CD14-positive monocyte (primary cell): ENCODE measurements around the gene TRABD2A. TPM values are rescaled to one million over a fixed set of nuclear protein-coding genes. Genes with fewer than 3 reads are reported as not detected.

Experiments used
- DNase-seq, 3 donors: peaks; one replicate each; pipeline ENCODE4 v3.0.0-alpha.2; 2011 to 2022
- H2AFZ ChIP-seq: 2 replicates; pipeline ENCODE4 v1.6.0; 2012; ENCODE audit warnings: mild to moderate bottlenecking, low read depth, low read length, inconsistent platforms; ENCODE audit not compliant: insufficient read depth, poor library complexity, severe bottlenecking
- H3K27ac ChIP-seq, 2 donors: 1 replicate in 1 of 2; 2 replicates in 1 of 2; pipeline ENCODE4 v1.5.1; 2012 to 2013; ENCODE audit warnings: low read length in 2 of 2, control low read depth in 1 of 2, inconsistent platforms in 1 of 2, low read depth in 1 of 2, mild to moderate bottlenecking in 1 of 2
- H3K27me3 ChIP-seq, 2 donors: one replicate each; pipeline versions ENCODE4 v1.6.0 to v1.6.1; 2011 to 2013; ENCODE audit warnings: low read length in 2 of 2; ENCODE audit not compliant: control insufficient read depth in 2 of 2, insufficient read depth in 2 of 2
- H3K36me3 ChIP-seq, 2 donors: replicated peaks in 1 of 2; 1 replicate in 1 of 2; 2 replicates in 1 of 2; pipeline versions ENCODE4 v1.5.1 to v1.6.1; 2012 to 2013; ENCODE audit warnings: low read length in 2 of 2, control low read depth in 1 of 2, inconsistent platforms in 1 of 2, mild to moderate bottlenecking in 1 of 2; ENCODE audit not compliant: insufficient read depth in 2 of 2, control insufficient read depth in 1 of 2
- H3K4me1 ChIP-seq, 2 donors: 1 replicate in 1 of 2; 2 replicates in 1 of 2; pipeline versions ENCODE4 v1.5.1 to v1.6.1; 2012 to 2013; ENCODE audit warnings: low read length in 2 of 2, control low read depth in 1 of 2, inconsistent platforms in 1 of 2, mild to moderate bottlenecking in 1 of 2, moderate library complexity in 1 of 2; ENCODE audit not compliant: insufficient read depth in 2 of 2, control insufficient read depth in 1 of 2
- H3K4me2 ChIP-seq: replicated peaks from 2 replicates; pipeline ENCODE3; 2012; ENCODE audit warnings: low read length, moderate library complexity, mild to moderate bottlenecking; ENCODE audit not compliant: poor library complexity, severe bottlenecking; ENCODE audit errors: extremely low read depth
- H3K4me3 ChIP-seq, 3 experiments: fragments of 200-600 bp in 1 of 3; sonication (generic) in 1 of 3; replicated peaks in 1 of 3; 1 replicate in 2 of 3; 2 replicates in 1 of 3; pipeline ENCODE4 v1.5.1; 2011 to 2013; ENCODE audit warnings: low read length in 3 of 3, mild to moderate bottlenecking in 3 of 3, control low read depth in 2 of 3, low read depth in 2 of 3, inconsistent platforms in 1 of 3, moderate library complexity in 1 of 3
- H3K79me2 ChIP-seq: 2 replicates; pipeline ENCODE4 v1.6.0; 2012; ENCODE audit warnings: mild to moderate bottlenecking, control low read depth, inconsistent platforms, low read length, moderate library complexity; ENCODE audit not compliant: insufficient read depth
- H3K9ac ChIP-seq: 2 replicates; pipeline ENCODE4 v1.6.0; 2017; ENCODE audit warnings: low read length, mild to moderate bottlenecking; ENCODE audit not compliant: insufficient read depth, poor library complexity, severe bottlenecking
- H3K9me3 ChIP-seq, 2 donors: replicated peaks in 1 of 2; 1 replicate in 1 of 2; 2 replicates in 1 of 2; pipeline versions ENCODE4 v1.5.1 to v1.6.1; 2012 to 2013; ENCODE audit warnings: low read length in 2 of 2, control low read depth in 1 of 2; ENCODE audit not compliant: control insufficient read depth in 1 of 2, insufficient read depth in 1 of 2
- H4K20me1 ChIP-seq: 2 replicates; pipeline ENCODE4 v1.6.0; 2012; ENCODE audit warnings: mild to moderate bottlenecking, low read length, control low read depth, moderate library complexity; ENCODE audit not compliant: insufficient read depth
- H3K27ac Mint-ChIP-seq, 7 donors: one replicate each; pipeline ENCODE4 v1.8.0; 2020; ENCODE audit warnings: mild to moderate bottlenecking in 7 of 7, mixed read lengths in 7 of 7, moderate library complexity in 6 of 7, inconsistent platforms in 2 of 7
- H3K27me3 Mint-ChIP-seq, 3 donors: one replicate each; pipeline ENCODE4 v1.8.0; 2021 to 2022; ENCODE audit warnings: low read depth in 3 of 3, mild to moderate bottlenecking in 3 of 3, mixed read lengths in 3 of 3, moderate library complexity in 3 of 3, inconsistent platforms in 1 of 3
- H3K36me3 Mint-ChIP-seq, 2 donors: one replicate each; pipeline ENCODE4 v1.8.0; 2020; ENCODE audit warnings: mixed read lengths in 2 of 2, inconsistent platforms in 1 of 2, mild to moderate bottlenecking in 1 of 2
- H3K4me1 Mint-ChIP-seq: one replicate; pipeline ENCODE4 v1.8.0; 2020; ENCODE audit warnings: mild to moderate bottlenecking, mixed read lengths
- H3K4me3 Mint-ChIP-seq, 2 donors: one replicate each; pipeline ENCODE4 v1.8.0; 2020; ENCODE audit warnings: mild to moderate bottlenecking in 2 of 2, mixed read lengths in 2 of 2, moderate library complexity in 1 of 2
- H3K9me3 Mint-ChIP-seq, 7 donors: one replicate each; pipeline ENCODE4 v1.8.0; 2020 to 2022; ENCODE audit warnings: mixed read lengths in 7 of 7, mild to moderate bottlenecking in 6 of 7, moderate library complexity in 6 of 7, inconsistent platforms in 2 of 7
- WGBS: methylation state at CpG from one replicate; pipeline ENCODE4 v1.1.5; 2013; ENCODE audit warnings: missing lambda C conversion rate; ENCODE audit not compliant: insufficient coverage; 5-methylcytosine and 5-hydroxymethylcytosine counted together
- intact Hi-C, 2 donors: fragments of 100-400 bp; cut with micrococcal nuclease; formaldehyde crosslinking; loops; one replicate each; pipeline versions ENCODE4 v1.15.0 to v1.15.1; 2023
- polyA plus RNA-seq, 3 donors: library from polyadenylated mRNA; depleted of rRNA in 1 of 3; unstranded in 2 of 3; stranded (reverse) in 1 of 3; fragments of 300-500 nt in 2 of 3; fragments of >200 nt in 1 of 3; fragmentation: Illumina TruSeq in 2 of 3; gene quantifications; 1 replicate in 2 of 3; 2 replicates in 1 of 3; pipeline ENCODE4 v1.2.3, GENCODE V29; 2012 to 2021
- TF ChIP-seq, protein P1 (sequence below): fragments of 200-600 bp; IDR thresholded peaks from one replicate; pipeline ENCODE4 v1.8.0; 2022; ENCODE audit warnings: antibody characterized with exemption, mild to moderate bottlenecking

Gene TRABD2A
- polyA plus RNA-seq, 3 donors: 0.53 to 0.95 (median 0.79) TPM

DNA sequence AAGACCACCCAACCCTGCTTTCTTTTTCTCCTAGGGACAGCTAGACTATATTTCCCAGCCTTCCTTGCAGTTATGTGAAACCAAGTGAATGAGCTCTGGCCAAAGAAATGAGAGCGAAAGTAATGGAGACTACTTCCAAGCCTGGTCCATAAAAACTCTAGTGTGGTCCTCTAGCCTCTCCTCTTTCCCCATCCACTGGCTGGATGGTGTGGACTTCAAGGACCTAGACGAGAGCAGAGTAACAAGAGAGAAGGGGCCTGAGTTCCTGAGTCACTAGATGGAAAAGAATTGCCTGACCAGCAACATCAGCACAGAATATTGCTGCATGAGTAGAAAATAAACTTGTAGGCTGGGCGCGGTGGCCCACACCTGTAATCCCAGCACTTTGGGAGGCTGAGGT lies 21.6 kb upstream of the TRABD2A start:
- H3K4me1 ChIP-seq: peaks cover 58 to 69% of the 10 kb centered on the region in 2 donors
- no peak overlapping the region for H3K27ac Mint-ChIP-seq
- no peak for DNase-seq

DNA sequence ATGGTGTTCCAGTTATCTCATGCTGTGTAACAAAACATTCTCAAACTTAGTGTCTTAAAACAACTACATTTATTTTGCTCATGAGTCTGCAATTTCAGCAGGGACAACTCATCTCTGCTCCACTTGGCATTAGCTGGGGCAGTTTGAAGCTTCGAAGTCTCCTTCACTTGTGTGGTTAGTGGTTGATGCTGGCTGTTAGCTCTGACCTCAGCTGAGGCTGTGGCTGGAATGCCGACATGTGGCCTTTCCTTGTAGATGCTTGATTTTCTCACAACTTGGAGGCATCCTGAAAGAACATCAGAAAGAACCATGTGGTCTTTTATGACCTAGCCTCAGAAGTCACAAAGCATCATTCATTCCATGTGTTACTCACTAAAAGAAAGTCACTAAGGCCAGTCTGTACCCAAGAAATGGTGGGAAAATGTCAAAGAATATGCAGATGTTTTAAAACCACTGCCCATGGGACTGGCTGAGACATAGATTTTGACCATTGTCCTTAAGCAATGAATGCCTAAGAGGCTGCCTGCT lies 20.8 kb upstream of the TRABD2A start:
- TF ChIP-seq, protein P1, sequence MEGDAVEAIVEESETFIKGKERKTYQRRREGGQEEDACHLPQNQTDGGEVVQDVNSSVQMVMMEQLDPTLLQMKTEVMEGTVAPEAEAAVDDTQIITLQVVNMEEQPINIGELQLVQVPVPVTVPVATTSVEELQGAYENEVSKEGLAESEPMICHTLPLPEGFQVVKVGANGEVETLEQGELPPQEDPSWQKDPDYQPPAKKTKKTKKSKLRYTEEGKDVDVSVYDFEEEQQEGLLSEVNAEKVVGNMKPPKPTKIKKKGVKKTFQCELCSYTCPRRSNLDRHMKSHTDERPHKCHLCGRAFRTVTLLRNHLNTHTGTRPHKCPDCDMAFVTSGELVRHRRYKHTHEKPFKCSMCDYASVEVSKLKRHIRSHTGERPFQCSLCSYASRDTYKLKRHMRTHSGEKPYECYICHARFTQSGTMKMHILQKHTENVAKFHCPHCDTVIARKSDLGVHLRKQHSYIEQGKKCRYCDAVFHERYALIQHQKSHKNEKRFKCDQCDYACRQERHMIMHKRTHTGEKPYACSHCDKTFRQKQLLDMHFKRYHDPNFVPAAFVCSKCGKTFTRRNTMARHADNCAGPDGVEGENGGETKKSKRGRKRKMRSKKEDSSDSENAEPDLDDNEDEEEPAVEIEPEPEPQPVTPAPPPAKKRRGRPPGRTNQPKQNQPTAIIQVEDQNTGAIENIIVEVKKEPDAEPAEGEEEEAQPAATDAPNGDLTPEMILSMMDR: no peak
- Mint-ChIP-seq H3K4me3 (no peak overlapping the region), H3K4me1 (peaks cover 59% of the 10 kb centered on the region), H3K27me3 (no peaks in the 10 kb centered on the region), H3K9me3 (peaks cover 0 to 3% (median 2%) of the 10 kb centered on the region in 7 donors), H3K27ac (peak overlapping the region in 3 of 7 donors; percentile 23 to 87 (median 86)), H3K36me3 (peaks cover 5 to 8% of the 10 kb centered on the region in 2 donors)
- no peak overlapping the region for H2AFZ ChIP-seq
- H3K9me3 ChIP-seq: no peaks in the 10 kb centered on the region
- peaks cover 25% of the 10 kb centered on the region for H3K79me2 ChIP-seq
- WGBS: 20% methylated on average over 1 of the region's 2 CpGs
- H3K27me3 ChIP-seq: no peaks in the 10 kb centered on the region
- no peak overlapping the region for H3K9ac ChIP-seq
- H3K4me2 ChIP-seq: peak overlapping the region; percentile 2
- H3K4me1 ChIP-seq: peaks cover 62 to 71% of the 10 kb centered on the region in 2 donors
- no peaks in the 10 kb centered on the region for H3K36me3 ChIP-seq
- no peak overlapping the region for H3K4me3 ChIP-seq
- intact Hi-C loops: no loop called here
- DNase-seq: no peak
- H3K27ac ChIP-seq: peak overlapping the region in 1 of 2 donors; percentile 15
- H4K20me1 ChIP-seq: peaks cover 11% of the 10 kb centered on the region

More for the DNA sequence above, 21.6 kb upstream of the TRABD2A start:
- H3K36me3 Mint-ChIP-seq: peaks cover 5 to 11% of the 10 kb centered on the region in 2 donors
- no CpG with 5 or more reads among the region's 4 CpGs for WGBS
- Histone ChIP-seq H3K79me2 (peaks cover 30% of the 10 kb centered on the region), H3K9me3 (no peaks in the 10 kb centered on the region), H3K27ac (no peak overlapping the region), H3K4me3 (no peak overlapping the region), H3K9ac (no peak overlapping the region), H3K36me3 (no peaks in the 10 kb centered on the region), H3K4me2 (no peak overlapping the region), H3K27me3 (no peaks in the 10 kb centered on the region), H2AFZ (no peak overlapping the region), H4K20me1 (peaks cover 19% of the 10 kb centered on the region)
- TF ChIP-seq, protein P1: no peak
- H3K4me1 Mint-ChIP-seq: peaks cover 59% of the 10 kb centered on the region
- H3K9me3 Mint-ChIP-seq: peaks cover 0 to 3% (median 2%) of the 10 kb centered on the region in 7 donors
- intact Hi-C loops: no loop called here
- no peak overlapping the region for H3K4me3 Mint-ChIP-seq
- H3K27me3 Mint-ChIP-seq: no peaks in the 10 kb centered on the region
